OCI-M2 (cell line): ENCODE results near the gene NMNAT2.

Experiments
- DNase-seq: peaks from one replicate; lab custom pipeline; 2025; ENCODE audit not compliant: unreplicated experiment; lab: John Stamatoyannopoulos, UW

Gene NMNAT2

GRCh38 chr1:183366116-183366515 is 52.1 kb downstream of the NMNAT2 start:
- DNase-seq = no peak

GRCh38 chr1:183365676-183366075 is 52.5 kb downstream of the NMNAT2 start:
- no peak for DNase-seq

GRCh38 chr1:183365093-183365492 is 53.1 kb downstream of the NMNAT2 start:
- DNase-seq = no peak

GRCh38 chr1:183363972-183364371 is 54.2 kb downstream of the NMNAT2 start:
- no peak for DNase-seq

GRCh38 chr1:183361081-183361480 is 57.1 kb downstream of the NMNAT2 start:
- DNase-seq = no peak

- DNase-seq = no peak
These were observed 57.7 kb downstream of the NMNAT2 start for GRCh38 chr1:183360473-183360872.

GRCh38 chr1:183356534-183357182 is 61.5 kb downstream of the NMNAT2 start:
- DNase-seq = no peak

- DNase-seq = no peak
These were observed 62.4 kb downstream of the NMNAT2 start for GRCh38 chr1:183355797-183356196.

- DNase-seq = no peak
These were observed 63.0 kb downstream of the NMNAT2 start for GRCh38 chr1:183355181-183355580.

GRCh38 chr1:183353597-183353996 is 64.6 kb downstream of the NMNAT2 start:
- DNase-seq = no peak

GRCh38 chr1:183349201-183349711 is 68.9 kb downstream of the NMNAT2 start:
- DNase-seq = no peak

- no peak for DNase-seq
These were observed 71.9 kb downstream of the NMNAT2 start for GRCh38 chr1:183346276-183346732.

GRCh38 chr1:183339556-183340167 is 78.5 kb downstream of the NMNAT2 start:
- no peak for DNase-seq

- no peak for DNase-seq
These were observed 87.0 kb downstream of the NMNAT2 start for GRCh38 chr1:183331091-183331742.

- DNase-seq = no peak
These were observed 87.8 kb downstream of the NMNAT2 start for GRCh38 chr1:183330335-183330734.

- no peak for DNase-seq
These were observed 89.8 kb downstream of the NMNAT2 start for GRCh38 chr1:183328371-183328770.

- no peak for DNase-seq
These were observed 90.5 kb downstream of the NMNAT2 start for GRCh38 chr1:183327434-183328290.

- DNase-seq = no peak
These were observed 94.1 kb downstream of the NMNAT2 start for GRCh38 chr1:183323849-183324683.

GRCh38 chr1:183319606-183320005 is 98.6 kb downstream of the NMNAT2 start:
- no peak for DNase-seq

- no peak for DNase-seq
These were observed 99.1 kb downstream of the NMNAT2 start for GRCh38 chr1:183319051-183319450.
